HG03039 (cell line): ENCODE measurements around the gene DLGAP4.

Experiments
- ATAC-seq: cut with Tn5 transposase; IDR thresholded peaks from one replicate; pipeline ENCODE4 v1.9.1; 2021; ENCODE audit warnings: mild to moderate bottlenecking, moderate library complexity; ENCODE audit not compliant: unreplicated experiment

Gene DLGAP4

DNA sequence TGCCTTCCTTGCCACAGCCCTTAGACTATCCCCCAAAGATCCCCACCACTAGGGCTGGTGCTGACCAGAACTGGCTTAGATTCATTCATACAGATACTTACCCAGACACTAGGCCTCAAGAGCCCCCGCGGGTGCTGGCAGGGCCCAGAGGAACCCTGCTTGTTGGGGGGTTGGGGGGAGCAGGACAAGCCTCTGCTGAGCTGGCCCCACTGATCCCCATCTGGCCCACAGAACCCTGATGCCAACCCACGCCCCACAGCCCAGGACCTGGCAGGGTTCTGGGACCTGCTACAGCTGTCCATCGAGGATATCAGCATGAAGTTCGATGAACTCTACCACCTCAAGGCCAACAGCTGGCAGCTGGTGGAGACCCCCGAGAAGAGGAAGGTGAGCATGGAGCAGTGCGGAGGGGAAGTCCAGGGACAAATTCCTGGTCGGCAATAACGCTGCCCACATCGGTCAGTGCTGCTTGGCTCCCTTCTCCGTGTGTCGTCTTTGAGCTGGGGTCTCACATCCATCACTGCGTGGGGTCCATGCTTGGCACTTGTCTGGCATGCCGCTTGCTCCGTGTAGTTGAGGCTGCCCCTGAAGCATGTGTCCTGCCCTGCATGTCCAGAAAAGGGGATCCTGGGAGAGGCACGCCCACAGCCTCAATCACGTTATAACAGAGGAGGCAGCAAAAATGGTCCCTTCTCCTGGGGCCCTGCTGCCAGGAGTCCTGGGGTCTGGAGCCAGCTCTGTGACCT, 219.7 kb downstream of the DLGAP4 start:
- ATAC-seq, result no peak

- ATAC-seq, result no peak
Measured at GRCh38 chr20:36526521-36527011, 220.4 kb downstream of the DLGAP4 start.

DNA sequence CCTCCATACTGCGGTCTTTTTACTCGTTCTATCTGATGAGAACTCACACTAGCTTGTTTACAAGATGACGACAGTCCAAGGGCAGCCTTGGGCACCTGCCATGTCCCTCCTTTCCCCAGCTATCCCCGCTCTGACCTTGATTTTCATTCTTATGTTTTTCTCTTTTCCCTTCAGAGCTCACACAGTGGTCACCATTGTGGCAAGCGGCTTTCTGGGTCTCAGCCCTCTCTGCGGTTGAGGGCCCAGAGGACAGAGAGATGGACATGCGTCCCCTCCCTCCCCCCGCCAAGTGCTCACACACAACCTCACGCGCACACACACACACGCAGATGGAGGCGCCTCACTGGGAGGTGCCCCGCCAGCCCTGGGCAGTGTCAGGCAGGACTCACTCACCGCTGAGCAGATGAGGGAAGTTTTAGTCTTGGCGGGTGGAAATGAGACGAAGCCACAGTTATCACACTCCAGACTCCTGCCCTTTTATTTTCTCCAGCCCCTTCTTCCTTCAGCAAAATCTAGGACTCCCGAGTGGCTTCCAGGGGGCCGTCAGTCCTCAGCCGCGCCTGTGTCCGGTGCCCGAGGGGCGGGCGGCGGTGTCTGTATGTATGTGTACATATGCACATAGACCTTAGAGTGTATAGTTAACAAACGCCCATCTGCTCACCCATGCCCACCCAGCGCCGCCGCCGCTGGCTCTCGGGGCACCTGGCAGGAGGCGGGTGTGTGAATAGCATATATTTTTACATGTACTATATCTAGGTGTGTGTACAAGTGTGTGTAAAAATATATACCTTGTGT, 221.4 kb downstream of the DLGAP4 start:
- ATAC-seq, result no peak

DNA sequence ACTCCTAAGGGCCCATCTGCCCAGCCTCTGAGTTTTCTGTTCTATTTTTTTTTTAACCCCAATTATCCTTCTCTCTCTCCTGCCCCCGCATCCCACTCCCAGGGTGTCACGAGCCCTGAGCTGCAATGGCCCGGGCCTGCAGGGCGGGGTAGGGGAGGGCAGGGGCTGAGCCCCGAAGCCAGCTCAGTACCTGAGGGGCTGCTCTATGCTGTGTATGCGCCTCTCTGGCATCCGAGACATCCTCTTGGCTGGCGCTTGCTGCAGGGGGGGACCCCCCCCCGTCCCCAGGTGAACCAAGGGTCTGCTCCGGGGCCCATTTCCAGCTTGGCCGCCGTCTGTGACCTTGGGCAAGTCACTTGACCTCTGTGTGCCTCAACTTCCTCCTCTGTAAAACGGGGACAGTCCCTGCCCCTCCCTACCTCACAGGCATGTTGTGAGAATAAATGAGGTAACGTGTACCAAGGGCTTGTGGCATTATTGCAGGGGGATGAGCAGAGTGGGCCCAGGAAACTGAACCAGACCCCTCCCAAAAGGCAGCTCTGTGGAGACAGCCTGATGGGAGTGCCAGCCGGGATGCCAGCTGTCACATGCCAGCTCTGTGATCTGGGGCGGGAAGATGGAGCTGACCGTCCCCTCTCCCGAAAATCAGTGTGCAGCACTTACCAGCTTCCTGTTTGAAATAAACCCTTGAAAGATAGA, 222.2 kb downstream of the DLGAP4 start:
- no peak for ATAC-seq

- no peak for ATAC-seq
Measured at GRCh38 chr20:36528875-36529417, 222.8 kb downstream of the DLGAP4 start.

- ATAC-seq, result no peak
Measured at GRCh38 chr20:36532388-36532787, 226.2 kb downstream of the DLGAP4 start.

DNA sequence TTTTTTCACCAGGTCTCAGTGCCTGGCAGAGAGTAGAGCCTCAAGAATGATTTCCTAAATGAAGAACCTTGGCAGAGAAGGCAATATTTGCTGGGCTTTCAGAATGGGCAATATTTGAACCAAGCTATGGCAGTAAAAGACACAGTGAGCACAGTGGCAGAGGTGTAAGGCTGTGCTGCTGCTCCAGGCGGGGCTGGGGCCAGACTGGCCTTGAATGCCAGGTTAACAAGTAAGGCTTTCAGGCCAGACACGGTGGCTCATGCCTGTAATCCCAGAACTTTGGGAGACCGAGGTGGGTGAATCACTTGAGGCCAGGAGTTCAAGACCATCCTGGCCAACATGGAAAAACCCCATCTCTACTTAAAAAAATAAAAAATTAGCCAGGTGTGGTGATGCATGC, 226.7 kb downstream of the DLGAP4 start:
- no peak for ATAC-seq

- ATAC-seq, result no peak
Measured at GRCh38 chr20:36538026-36538722, 232.0 kb downstream of the DLGAP4 start.

DNA sequence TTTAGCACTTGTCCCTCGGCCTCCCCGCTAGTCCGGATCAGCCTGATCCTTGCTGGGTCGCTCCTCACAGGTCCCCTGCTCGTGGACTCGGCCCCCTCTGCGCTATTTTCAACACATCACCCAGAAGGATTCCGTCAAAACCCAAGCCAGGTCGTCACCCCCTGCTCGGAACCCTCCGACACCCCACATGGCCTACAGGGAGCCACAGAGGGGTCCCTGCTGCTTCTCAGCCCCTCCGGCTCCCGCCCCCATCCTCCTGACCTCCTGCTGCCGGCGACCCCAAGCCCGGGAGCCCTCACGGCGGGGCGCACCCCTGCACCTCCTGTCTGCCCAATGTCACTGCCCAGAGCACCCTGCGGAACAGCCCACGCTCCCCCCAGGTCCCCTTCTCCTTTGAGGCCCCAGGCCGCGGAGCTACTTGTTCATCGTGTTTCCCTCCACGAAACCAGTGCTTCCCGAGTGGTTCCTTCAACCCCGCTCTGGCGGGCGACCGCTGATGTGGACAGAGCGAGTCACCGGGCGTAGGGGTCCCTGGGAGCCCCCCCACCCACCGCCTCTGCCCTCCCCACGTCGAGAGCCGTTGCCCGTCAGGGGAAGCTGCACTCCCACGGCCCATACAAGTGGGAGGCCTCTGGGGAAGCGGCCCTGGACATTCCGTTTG, 234.5 kb downstream of the DLGAP4 start:
- no peak for ATAC-seq

DNA sequence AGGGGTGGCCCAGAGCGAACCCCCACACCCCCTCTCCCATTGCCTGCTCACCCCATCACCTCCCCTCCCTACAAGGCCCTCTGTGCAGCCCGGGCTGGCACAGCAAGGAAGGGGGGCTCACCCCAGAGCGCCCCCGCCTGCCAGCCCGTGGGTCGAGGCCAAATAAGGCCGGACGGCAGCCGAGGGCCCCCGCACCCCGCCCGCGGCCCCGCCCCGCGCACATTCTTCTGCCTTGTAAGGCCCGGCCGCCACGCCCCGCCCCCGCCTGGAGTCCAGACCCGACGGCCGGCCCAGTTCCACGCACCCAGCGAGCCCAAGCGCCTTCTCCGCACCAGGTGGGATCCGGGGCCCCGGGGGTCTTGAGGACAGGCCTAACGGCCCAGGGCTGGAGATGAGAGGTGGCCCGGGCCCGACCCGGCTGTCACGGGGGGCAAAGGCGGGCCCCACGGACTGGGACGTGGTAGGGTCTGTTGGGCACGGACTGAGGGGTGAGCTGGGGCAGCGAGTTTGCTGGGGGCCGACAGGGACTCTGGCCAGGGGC, 235.2 kb downstream of the DLGAP4 start, which contains the start of gene MYL9:
MYL9 (plus strand) TSS at position 293 of the 541 bp plus-strand sequence. CDS start 3,366 bp downstream, outside the sequence.
- ATAC-seq, result no peak

- no peak for ATAC-seq
Measured at GRCh38 chr20:36541768-36542488, 235.8 kb downstream of the DLGAP4 start.

GRCh38 chr20:36542516-36543183, 236.5 kb downstream of the DLGAP4 start:
- ATAC-seq, result no peak

GRCh38 chr20:36543184-36544133, 237.3 kb downstream of the DLGAP4 start:
- ATAC-seq, result no peak

GRCh38 chr20:36544134-36545018, 238.2 kb downstream of the DLGAP4 start:
- ATAC-seq, result no peak

GRCh38 chr20:36546111-36546736, 240.1 kb downstream of the DLGAP4 start:
- ATAC-seq, result no peak
